ENCODE data around the gene CNTN3. TPM values are rescaled to one million over a fixed set of nuclear protein-coding genes. Genes with fewer than 3 reads are reported as not detected.

Gene CNTN3
- polyA plus RNA-seq, 1 donor from 2014 or later = 31.8 TPM

DNA sequence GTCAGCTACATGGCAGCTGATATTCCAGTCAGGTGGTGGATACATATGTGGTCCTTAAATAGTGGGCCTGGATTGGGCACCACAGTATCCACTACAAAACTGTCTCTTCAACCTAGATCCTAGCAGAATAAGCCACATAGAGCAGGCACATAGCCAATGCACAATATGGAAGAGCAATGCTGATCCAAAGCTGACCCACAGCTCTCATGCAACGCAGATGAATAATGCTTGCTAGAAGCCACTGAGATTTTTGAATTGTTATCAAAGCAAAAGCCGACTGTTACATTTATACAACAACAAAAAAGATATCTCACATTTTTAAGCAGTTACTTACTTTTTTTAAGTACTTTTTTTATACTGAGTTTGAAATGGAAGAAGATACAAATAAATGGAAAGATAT, 11.2 kb downstream of the CNTN3 start:
- no peaks in the 10 kb centered on the region for H3K36me3 ChIP-seq (ENCODE audit: insufficient read depth, low read length)
- H3K27me3 ChIP-seq (ENCODE audit: insufficient read depth, low read depth, low read length) = no peaks in the 10 kb centered on the region
- no peak overlapping the region for H2AFZ ChIP-seq (ENCODE audit: low read depth, low read length)
- H3F3A ChIP-seq (ENCODE audit: insufficient read depth, low read length, poor library complexity, severe bottlenecking) = no peaks in the 10 kb centered on the region
- no peaks in the 10 kb centered on the region for H3K79me2 ChIP-seq (replicated peaks; ENCODE audit: insufficient read depth, low read length)
- H3K9ac ChIP-seq (ENCODE audit: low read length) = no peak overlapping the region
- TF ChIP-seq RAD21 (conservative IDR thresholded peaks at IDR 0.05) (no peak), EZH2 (IDR thresholded peaks at IDR 0.05; ENCODE audit: borderline replicate concordance, insufficient read depth, low read length, poor library complexity, severe bottlenecking) (no peak), EP300 (conservative IDR thresholded peaks at IDR 0.05; ENCODE audit: poor library complexity, severe bottlenecking) (no peak), POLR2AphosphoS5 (IDR thresholded peaks at IDR 0.05) (no peak), TAF1 (IDR thresholded peaks at IDR 0.05; ENCODE audit: low read depth) (no peak), MXI1 (conservative IDR thresholded peaks at IDR 0.05; ENCODE audit: poor library complexity, severe bottlenecking) (no peak), SMC3 (conservative IDR thresholded peaks at IDR 0.05; ENCODE audit: poor library complexity) (no peak)
- TF ChIP-seq, protein P1, sequence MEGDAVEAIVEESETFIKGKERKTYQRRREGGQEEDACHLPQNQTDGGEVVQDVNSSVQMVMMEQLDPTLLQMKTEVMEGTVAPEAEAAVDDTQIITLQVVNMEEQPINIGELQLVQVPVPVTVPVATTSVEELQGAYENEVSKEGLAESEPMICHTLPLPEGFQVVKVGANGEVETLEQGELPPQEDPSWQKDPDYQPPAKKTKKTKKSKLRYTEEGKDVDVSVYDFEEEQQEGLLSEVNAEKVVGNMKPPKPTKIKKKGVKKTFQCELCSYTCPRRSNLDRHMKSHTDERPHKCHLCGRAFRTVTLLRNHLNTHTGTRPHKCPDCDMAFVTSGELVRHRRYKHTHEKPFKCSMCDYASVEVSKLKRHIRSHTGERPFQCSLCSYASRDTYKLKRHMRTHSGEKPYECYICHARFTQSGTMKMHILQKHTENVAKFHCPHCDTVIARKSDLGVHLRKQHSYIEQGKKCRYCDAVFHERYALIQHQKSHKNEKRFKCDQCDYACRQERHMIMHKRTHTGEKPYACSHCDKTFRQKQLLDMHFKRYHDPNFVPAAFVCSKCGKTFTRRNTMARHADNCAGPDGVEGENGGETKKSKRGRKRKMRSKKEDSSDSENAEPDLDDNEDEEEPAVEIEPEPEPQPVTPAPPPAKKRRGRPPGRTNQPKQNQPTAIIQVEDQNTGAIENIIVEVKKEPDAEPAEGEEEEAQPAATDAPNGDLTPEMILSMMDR (IDR thresholded peaks at IDR 0.05; ENCODE audit: poor library complexity, severe bottlenecking) = no peak
- TF ChIP-seq, protein P2, sequence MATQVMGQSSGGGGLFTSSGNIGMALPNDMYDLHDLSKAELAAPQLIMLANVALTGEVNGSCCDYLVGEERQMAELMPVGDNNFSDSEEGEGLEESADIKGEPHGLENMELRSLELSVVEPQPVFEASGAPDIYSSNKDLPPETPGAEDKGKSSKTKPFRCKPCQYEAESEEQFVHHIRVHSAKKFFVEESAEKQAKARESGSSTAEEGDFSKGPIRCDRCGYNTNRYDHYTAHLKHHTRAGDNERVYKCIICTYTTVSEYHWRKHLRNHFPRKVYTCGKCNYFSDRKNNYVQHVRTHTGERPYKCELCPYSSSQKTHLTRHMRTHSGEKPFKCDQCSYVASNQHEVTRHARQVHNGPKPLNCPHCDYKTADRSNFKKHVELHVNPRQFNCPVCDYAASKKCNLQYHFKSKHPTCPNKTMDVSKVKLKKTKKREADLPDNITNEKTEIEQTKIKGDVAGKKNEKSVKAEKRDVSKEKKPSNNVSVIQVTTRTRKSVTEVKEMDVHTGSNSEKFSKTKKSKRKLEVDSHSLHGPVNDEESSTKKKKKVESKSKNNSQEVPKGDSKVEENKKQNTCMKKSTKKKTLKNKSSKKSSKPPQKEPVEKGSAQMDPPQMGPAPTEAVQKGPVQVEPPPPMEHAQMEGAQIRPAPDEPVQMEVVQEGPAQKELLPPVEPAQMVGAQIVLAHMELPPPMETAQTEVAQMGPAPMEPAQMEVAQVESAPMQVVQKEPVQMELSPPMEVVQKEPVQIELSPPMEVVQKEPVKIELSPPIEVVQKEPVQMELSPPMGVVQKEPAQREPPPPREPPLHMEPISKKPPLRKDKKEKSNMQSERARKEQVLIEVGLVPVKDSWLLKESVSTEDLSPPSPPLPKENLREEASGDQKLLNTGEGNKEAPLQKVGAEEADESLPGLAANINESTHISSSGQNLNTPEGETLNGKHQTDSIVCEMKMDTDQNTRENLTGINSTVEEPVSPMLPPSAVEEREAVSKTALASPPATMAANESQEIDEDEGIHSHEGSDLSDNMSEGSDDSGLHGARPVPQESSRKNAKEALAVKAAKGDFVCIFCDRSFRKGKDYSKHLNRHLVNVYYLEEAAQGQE (IDR thresholded peaks at IDR 0.05; ENCODE audit: borderline replicate concordance) = no peak
- H3K9me2 ChIP-seq (ENCODE audit: insufficient read depth, low read length) = no peaks in the 10 kb centered on the region
- no peak overlapping the region for H3K27ac ChIP-seq (ENCODE audit: low read length)
- H4K20me1 ChIP-seq (ENCODE audit: insufficient read depth) = no peaks in the 10 kb centered on the region
- no peak overlapping the region for H3K4me3 ChIP-seq (ENCODE audit: low read length)
- H3K4me2 ChIP-seq (ENCODE audit: low read length) = no peak overlapping the region
- no peaks in the 10 kb centered on the region for H3K9me3 ChIP-seq (ENCODE audit: low read length)

DNA sequence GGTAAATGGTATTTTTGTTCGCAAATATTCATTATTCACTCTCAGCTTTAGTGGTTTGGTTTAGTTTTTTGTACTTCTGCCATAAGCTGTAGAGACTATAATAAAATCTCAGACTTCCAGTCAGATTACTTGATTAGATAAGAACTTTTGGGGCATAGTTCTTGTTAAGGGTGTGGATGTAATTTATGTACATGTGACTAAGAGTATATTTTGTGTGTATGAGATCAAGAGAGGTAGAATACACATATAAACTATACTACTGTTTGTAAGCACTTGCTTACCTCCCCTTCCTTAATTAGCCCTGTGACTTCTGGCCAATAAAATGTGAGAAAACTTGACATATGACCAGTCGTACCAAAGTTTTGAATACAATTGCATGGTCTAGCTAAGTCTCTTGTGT, 12.0 kb downstream of the CNTN3 start:
- H3K4me3 ChIP-seq (ENCODE audit: low read length) = no peak overlapping the region
- no peaks in the 10 kb centered on the region for H4K20me1 ChIP-seq (ENCODE audit: insufficient read depth)
- no peak for TF ChIP-seq TAF1 (IDR thresholded peaks at IDR 0.05; ENCODE audit: low read depth)
- TF ChIP-seq EP300 (conservative IDR thresholded peaks at IDR 0.05; ENCODE audit: poor library complexity, severe bottlenecking) = no peak
- no peak for TF ChIP-seq MXI1 (conservative IDR thresholded peaks at IDR 0.05; ENCODE audit: poor library complexity, severe bottlenecking)
- TF ChIP-seq, protein P1 (IDR thresholded peaks at IDR 0.05; ENCODE audit: poor library complexity, severe bottlenecking) = no peak
- no peak for TF ChIP-seq POLR2AphosphoS5 (IDR thresholded peaks at IDR 0.05)
- TF ChIP-seq EZH2 (IDR thresholded peaks at IDR 0.05; ENCODE audit: borderline replicate concordance, insufficient read depth, low read length, poor library complexity, severe bottlenecking) = no peak
- TF ChIP-seq RAD21 (conservative IDR thresholded peaks at IDR 0.05) = no peak
- TF ChIP-seq, protein P2 (IDR thresholded peaks at IDR 0.05; ENCODE audit: borderline replicate concordance) = no peak
- no peak for TF ChIP-seq SMC3 (conservative IDR thresholded peaks at IDR 0.05; ENCODE audit: poor library complexity)
- no peak overlapping the region for H3K9ac ChIP-seq (ENCODE audit: low read length)
- no peaks in the 10 kb centered on the region for H3K9me2 ChIP-seq (ENCODE audit: insufficient read depth, low read length)
- H3K4me2 ChIP-seq (ENCODE audit: low read length) = no peak overlapping the region
- H3K79me2 ChIP-seq (replicated peaks; ENCODE audit: insufficient read depth, low read length) = no peaks in the 10 kb centered on the region
- no peak overlapping the region for H3K27ac ChIP-seq (ENCODE audit: low read length)
- no peaks in the 10 kb centered on the region for H3K27me3 ChIP-seq (ENCODE audit: insufficient read depth, low read depth, low read length)
- H3K9me3 ChIP-seq (ENCODE audit: low read length) = no peaks in the 10 kb centered on the region
- no peaks in the 10 kb centered on the region for H3K36me3 ChIP-seq (ENCODE audit: insufficient read depth, low read length)
- no peak overlapping the region for H2AFZ ChIP-seq (ENCODE audit: low read depth, low read length)
- no peaks in the 10 kb centered on the region for H3F3A ChIP-seq (ENCODE audit: insufficient read depth, low read length, poor library complexity, severe bottlenecking)
